Thymus (tissue), 11 donors: Measurements from ENCODE around the gene PRIMPOL. TPM values are rescaled to one million over a fixed set of nuclear protein-coding genes. Genes with fewer than 3 reads are reported as not detected.

Experiments
- DNase-seq, 9 donors: peaks; one replicate each; pipeline ENCODE4 v3.0.0-alpha.2; 2013; ENCODE audit warnings: low spot score in 9 of 9, low read depth in 6 of 9, missing footprints in 1 of 9
- H3K27ac ChIP-seq, 2 donors: one replicate each; pipeline ENCODE4 v1.5.1; 2013; ENCODE audit warnings: control low read depth in 1 of 2, low read depth in 1 of 2, low read length in 1 of 2, mild to moderate bottlenecking in 1 of 2, moderate library complexity in 1 of 2
- H3K27me3 ChIP-seq, 2 donors: one replicate each; pipeline ENCODE4 v1.5.1; 2013; ENCODE audit warnings: low read length in 1 of 2; ENCODE audit not compliant: control insufficient read depth in 2 of 2, insufficient read depth in 1 of 2
- H3K36me3 ChIP-seq, 2 donors: one replicate each; pipeline ENCODE4 v1.5.1; 2013; ENCODE audit warnings: low read length in 1 of 2, mild to moderate bottlenecking in 1 of 2, moderate library complexity in 1 of 2; ENCODE audit not compliant: control insufficient read depth in 2 of 2, insufficient read depth in 2 of 2
- H3K4me1 ChIP-seq, 2 donors: one replicate each; pipeline ENCODE4 v1.5.1; 2013; ENCODE audit warnings: low read length in 2 of 2; ENCODE audit not compliant: control insufficient read depth in 2 of 2, insufficient read depth in 2 of 2
- H3K4me3 ChIP-seq, 2 donors: one replicate each; pipeline ENCODE4 v1.5.1; 2013; ENCODE audit warnings: low read length in 2 of 2, control low read depth in 1 of 2, mild to moderate bottlenecking in 1 of 2
- H3K9me3 ChIP-seq, 2 donors: one replicate each; pipeline ENCODE4 v1.5.1; 2013; ENCODE audit warnings: low read length in 1 of 2, mild to moderate bottlenecking in 1 of 2; ENCODE audit not compliant: control insufficient read depth in 2 of 2, insufficient read depth in 1 of 2
- WGBS: extraction: QIAGEN DNeasy Blood & Tissue Kit; methylation state at CpG from one replicate; pipeline ENCODE4 v1.1.7; 2013; 5-methylcytosine and 5-hydroxymethylcytosine counted together
- polyA plus RNA-seq: library from polyadenylated mRNA; stranded (reverse); fragments of 200-250 nt; gene quantifications from one replicate; pipeline ENCODE4 v1.2.3, GENCODE V29; 2013
- total RNA-seq: library from RNA; stranded (reverse); fragments of 120-200 nt; gene quantifications from one replicate; pipeline ENCODE4 v1.2.4, GENCODE V29; 2013
- donor health status: healthy.

The PRIMPOL gene
- total and polyA plus RNA-seq, 2 donors: 15.7 to 59.0 TPM

DNA sequence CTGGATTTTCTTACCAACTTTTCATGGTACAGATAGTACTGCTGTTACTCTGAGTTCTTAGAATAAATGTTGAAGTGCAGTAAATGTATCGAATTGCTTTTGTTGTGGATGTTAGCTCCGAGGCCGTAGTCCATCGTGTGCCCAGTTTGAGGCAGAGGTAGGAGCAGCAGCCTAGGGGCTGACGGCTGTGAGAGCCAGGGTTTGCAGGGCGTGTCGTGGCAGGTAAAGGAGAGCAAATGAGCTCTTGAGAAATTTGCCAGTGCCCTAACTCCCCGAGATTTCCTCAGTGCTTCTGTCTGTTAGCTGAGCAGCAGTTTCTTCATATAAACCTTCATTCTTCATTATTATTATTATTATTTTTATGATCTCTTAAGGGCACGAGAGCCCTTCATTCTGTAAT is 21.6 kb downstream of the PRIMPOL start:
- DNase-seq: no peak
- H3K9me3 ChIP-seq: no peaks in the 10 kb centered on the region
- H3K27me3 ChIP-seq: no peaks in the 10 kb centered on the region
- H3K4me1 ChIP-seq: peaks cover 0 to 7% of the 10 kb centered on the region in 2 donors
- peaks cover 25 to 32% of the 10 kb centered on the region in 2 donors for H3K36me3 ChIP-seq
- WGBS: 95% methylated on average over 9 of the region's 9 CpGs
- H3K27ac ChIP-seq: no peak overlapping the region
- H3K4me3 ChIP-seq: no peak overlapping the region

GRCh38 chr4:184672741-184673140 is 23.2 kb downstream of the PRIMPOL start:
- H3K27ac ChIP-seq: no peak overlapping the region
- 97% methylated on average over 6 of the region's 6 CpGs for WGBS
- no peaks in the 10 kb centered on the region for H3K27me3 ChIP-seq
- no peak overlapping the region for H3K4me3 ChIP-seq
- H3K36me3 ChIP-seq: peaks cover 24 to 25% of the 10 kb centered on the region in 2 donors
- H3K9me3 ChIP-seq: no peaks in the 10 kb centered on the region
- no peak for DNase-seq
- H3K4me1 ChIP-seq: peaks cover 0 to 7% of the 10 kb centered on the region in 2 donors

- Histone ChIP-seq H3K36me3 (peaks cover 16 to 18% of the 10 kb centered on the region in 2 donors), H3K4me1 (no peaks in the 10 kb centered on the region), H3K27me3 (no peaks in the 10 kb centered on the region), H3K9me3 (no peaks in the 10 kb centered on the region), H3K4me3 (no peak overlapping the region), H3K27ac (no peak overlapping the region)
- DNase-seq: no peak
- 98% methylated on average over 4 of the region's 4 CpGs for WGBS
Observed at GRCh38 chr4:184674011-184674410, 24.5 kb downstream of the PRIMPOL start.

- DNase-seq: no peak
- Histone ChIP-seq H3K9me3 (no peaks in the 10 kb centered on the region), H3K4me1 (no peaks in the 10 kb centered on the region), H3K4me3 (no peak overlapping the region), H3K36me3 (peaks cover 13 to 22% of the 10 kb centered on the region in 2 donors), H3K27me3 (no peaks in the 10 kb centered on the region), H3K27ac (no peak overlapping the region)
- 97% methylated on average over 5 of the region's 5 CpGs for WGBS
Observed at GRCh38 chr4:184675018-184675417, 25.5 kb downstream of the PRIMPOL start.

- Histone ChIP-seq H3K27ac (no peak overlapping the region), H3K36me3 (peaks cover 13 to 24% of the 10 kb centered on the region in 2 donors), H3K4me3 (no peak overlapping the region), H3K27me3 (no peaks in the 10 kb centered on the region), H3K4me1 (no peaks in the 10 kb centered on the region), H3K9me3 (no peaks in the 10 kb centered on the region)
- 93% methylated on average over 3 of the region's 3 CpGs for WGBS
- no peak for DNase-seq
Observed at GRCh38 chr4:184675821-184676492, 26.4 kb downstream of the PRIMPOL start.

DNA sequence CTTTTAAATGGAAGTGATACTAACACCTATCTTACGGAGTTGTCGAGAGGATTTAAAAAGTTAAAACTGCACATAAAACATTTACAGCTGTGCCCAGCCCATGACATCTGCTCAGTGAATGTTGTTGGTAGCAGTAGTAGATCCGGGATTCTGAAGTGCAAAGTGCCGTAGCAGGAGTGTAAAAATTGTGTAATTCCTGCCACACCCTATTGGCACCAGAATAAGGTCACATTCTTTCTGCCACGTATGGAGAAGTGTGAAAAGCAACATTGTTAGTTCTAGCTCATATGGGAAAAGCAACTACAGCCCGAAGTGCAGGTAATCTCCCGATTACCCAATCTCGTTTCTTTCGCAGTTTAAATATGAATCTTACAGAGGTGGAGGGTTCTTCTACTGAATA is 31.2 kb downstream of the PRIMPOL start:
- Histone ChIP-seq H3K27me3 (no peaks in the 10 kb centered on the region), H3K36me3 (peaks cover 0 to 8% of the 10 kb centered on the region in 2 donors), H3K4me3 (no peak overlapping the region), H3K4me1 (no peaks in the 10 kb centered on the region), H3K27ac (no peak overlapping the region), H3K9me3 (no peaks in the 10 kb centered on the region)
- 96% methylated on average over 9 of the region's 9 CpGs for WGBS
- DNase-seq: no peak

DNA sequence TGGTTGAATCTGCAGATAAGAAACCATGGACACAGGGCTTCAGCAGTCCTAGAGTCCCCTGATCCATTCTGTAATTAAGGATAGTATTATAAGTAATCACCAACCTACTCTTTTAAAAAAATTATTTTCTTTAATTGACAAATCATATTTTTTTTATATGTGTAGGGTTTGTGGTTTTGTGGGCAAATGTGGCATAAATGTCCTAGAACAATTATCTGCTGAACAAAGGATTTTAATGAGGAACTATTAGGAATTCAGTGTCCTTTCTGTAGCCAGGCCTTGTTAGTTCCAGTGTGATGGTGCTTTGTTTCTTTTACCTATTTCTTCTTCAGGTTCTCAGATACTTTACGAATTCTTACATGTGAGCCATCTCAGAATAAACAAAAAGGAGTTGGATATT is 32.4 kb downstream of the PRIMPOL start:
- H3K4me3 ChIP-seq: no peak overlapping the region
- no peaks in the 10 kb centered on the region for H3K4me1 ChIP-seq
- no peaks in the 10 kb centered on the region for H3K27me3 ChIP-seq
- H3K27ac ChIP-seq: no peak overlapping the region
- peaks cover 0 to 8% of the 10 kb centered on the region in 2 donors for H3K36me3 ChIP-seq
- H3K9me3 ChIP-seq: peaks cover 0 to 3% of the 10 kb centered on the region in 2 donors
- WGBS: 100% methylated on average over 1 of the region's 1 CpG
- no peak for DNase-seq

DNA sequence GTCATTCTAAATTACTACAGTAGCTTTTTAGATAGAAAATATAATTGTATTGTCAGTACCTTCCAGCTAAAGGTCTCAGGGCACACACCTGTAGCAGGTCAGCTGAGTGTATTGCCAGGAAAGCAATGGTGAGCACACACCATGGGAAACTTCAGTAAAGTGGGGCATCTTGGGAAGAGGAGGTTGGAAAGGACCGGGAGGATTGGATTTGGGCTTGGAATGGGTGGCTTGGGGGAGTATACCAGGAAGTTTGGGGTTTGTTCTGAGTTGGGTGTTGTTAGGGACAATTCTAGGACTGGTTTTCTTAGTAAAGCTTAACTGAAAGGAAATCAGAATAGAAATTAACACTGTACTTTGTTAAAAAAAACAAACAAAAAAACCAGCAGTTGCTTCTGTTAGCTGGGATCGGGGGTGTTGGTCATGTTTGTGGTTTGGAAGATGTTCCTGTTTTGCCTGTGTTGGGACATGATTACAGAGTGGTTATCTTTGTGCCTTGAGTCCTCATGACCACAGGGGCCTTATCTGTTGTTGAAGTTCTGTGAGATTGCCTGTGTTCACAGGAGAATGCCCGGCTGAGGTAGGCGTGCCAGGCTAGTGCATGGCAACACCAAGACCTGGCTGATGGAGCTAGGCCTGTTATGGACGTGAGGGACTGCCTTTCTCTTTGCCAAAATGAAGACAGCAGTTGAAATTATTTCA is 35.1 kb downstream of the PRIMPOL start:
- Histone ChIP-seq H3K9me3 (peaks cover 0 to 3% of the 10 kb centered on the region in 2 donors), H3K27me3 (no peaks in the 10 kb centered on the region), H3K36me3 (peaks cover 0 to 5% of the 10 kb centered on the region in 2 donors), H3K4me3 (no peak overlapping the region), H3K27ac (no peak overlapping the region), H3K4me1 (peaks cover 0 to 5% of the 10 kb centered on the region in 2 donors)
- 20% methylated on average over 5 of the region's 5 CpGs for WGBS
- DNase-seq: peak in 1 of 9 donors; percentile 16

DNA sequence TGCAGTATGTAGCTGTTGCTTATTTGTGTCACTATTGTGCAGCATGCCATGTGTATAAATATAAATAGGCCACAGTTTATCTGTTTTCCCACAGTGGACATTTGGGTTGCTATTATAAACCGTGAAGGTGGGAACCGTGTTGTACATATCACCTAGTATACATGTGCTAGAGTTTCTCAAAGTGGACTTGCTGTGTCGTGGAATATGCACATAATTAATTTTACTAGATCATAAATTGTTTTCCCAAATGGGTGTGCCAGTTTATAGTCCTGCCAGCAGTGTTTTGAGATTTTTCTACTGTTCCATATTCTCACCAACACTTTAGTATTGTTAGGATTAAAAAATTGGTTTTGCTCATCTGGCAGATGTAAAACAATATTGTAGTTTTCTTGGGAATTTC is 38.5 kb downstream of the PRIMPOL start:
- WGBS: 64% methylated on average over 3 of the region's 3 CpGs
- Histone ChIP-seq H3K36me3 (peaks cover 0 to under 1% of the 10 kb centered on the region in 2 donors), H3K9me3 (peaks cover 0 to 3% of the 10 kb centered on the region in 2 donors), H3K4me3 (no peak overlapping the region), H3K27me3 (no peaks in the 10 kb centered on the region), H3K4me1 (peaks cover 0 to 5% of the 10 kb centered on the region in 2 donors), H3K27ac (no peak overlapping the region)
- no peak for DNase-seq
